ENCODE results near the gene ADCY9. TPM values are rescaled to one million over a fixed set of nuclear protein-coding genes. Genes with fewer than 3 reads are reported as not detected.
A peak's percentile ranks its signal among the peaks of the same experiment; 100 is the strongest.
"Not testable (repeated sequence)": the region's sequence is repeated elsewhere in the genome, so short reads cannot be mapped to it uniquely, and the experiment has no call there.

Gene ADCY9
- 4.7 TPM for polyA plus RNA-seq (2013, experiment 1 of 4)
- polyA plus RNA-seq (2013, experiment 2 of 4), result 3.0 TPM
- 3.1 TPM for polyA plus RNA-seq (2013, experiment 3 of 4)
- polyA plus RNA-seq (2013, experiment 4 of 4), result 3.8 TPM

- H3K27ac ChIP-seq (ENCODE audit: insufficient read depth, low read depth, low read length, poor library complexity, severe bottlenecking), result no peak within 1 kb of the TSS
- no peaks in the 10 kb centered on the region for H3K9me3 ChIP-seq (ENCODE audit: control insufficient read depth, low read length)
- H3K36me3 ChIP-seq (ENCODE audit: control insufficient read depth, insufficient read depth, low read length), result no peaks in the 10 kb centered on the region
- H3K27me3 ChIP-seq (ENCODE audit: control insufficient read depth, insufficient read depth, low read length, poor library complexity, severe bottlenecking), result peaks cover 39% of the 10 kb centered on the region
- H3K4me3 ChIP-seq (ENCODE audit: insufficient read depth, low read depth, low read length), result peak within 1 kb of the TSS; percentile 50
- no peaks in the 10 kb centered on the region for H3K4me1 ChIP-seq (ENCODE audit: control insufficient read depth, insufficient read depth, low read length)
- 4% methylated on average over 105 of the region's 105 CpGs for WGBS, 2 experiments
Observed at GRCh38 chr16:4116325-4117249, at the start of gene ADCY9. Gene ADCY9 (minus strand): TSS chr16:4116442. CDS start chr16:4115442, 1,000 bp downstream.

- Histone ChIP-seq H3K9me3 (ENCODE audit: control insufficient read depth, low read length) (no peaks in the 10 kb centered on the region), H3K4me3 (ENCODE audit: insufficient read depth, low read depth, low read length) (no peak overlapping the region), H3K27me3 (ENCODE audit: control insufficient read depth, insufficient read depth, low read length, poor library complexity, severe bottlenecking) (no peaks in the 10 kb centered on the region), H3K27ac (ENCODE audit: insufficient read depth, low read depth, low read length, poor library complexity, severe bottlenecking) (no peak overlapping the region), H3K4me1 (ENCODE audit: control insufficient read depth, insufficient read depth, low read length) (no peaks in the 10 kb centered on the region), H3K36me3 (ENCODE audit: control insufficient read depth, insufficient read depth, low read length) (no peaks in the 10 kb centered on the region)
- 90% methylated on average over 7 of the region's 7 CpGs for WGBS, 2 experiments
Observed at GRCh38 chr16:4160658-4161430, 44.6 kb upstream of the ADCY9 start.

- Histone ChIP-seq H3K4me1 (ENCODE audit: control insufficient read depth, insufficient read depth, low read length) (no peaks in the 10 kb centered on the region), H3K36me3 (ENCODE audit: control insufficient read depth, insufficient read depth, low read length) (no peaks in the 10 kb centered on the region), H3K4me3 (ENCODE audit: insufficient read depth, low read depth, low read length) (no peak overlapping the region), H3K27me3 (ENCODE audit: control insufficient read depth, insufficient read depth, low read length, poor library complexity, severe bottlenecking) (no peaks in the 10 kb centered on the region), H3K9me3 (ENCODE audit: control insufficient read depth, low read length) (no peaks in the 10 kb centered on the region), H3K27ac (ENCODE audit: insufficient read depth, low read depth, low read length, poor library complexity, severe bottlenecking) (no peak overlapping the region)
- WGBS, 2 experiments, result 91 to 92% methylated on average over 17 of the region's 17 CpGs
Observed at GRCh38 chr16:4159726-4160125, 43.5 kb upstream of the ADCY9 start.

GRCh38 chr16:4158143-4159093 lies 42.2 kb upstream of the ADCY9 start:
- WGBS, 2 experiments, result 89 to 91% methylated on average over 13 of the region's 13 CpGs

GRCh38 chr16:4157376-4157825 lies 41.2 kb upstream of the ADCY9 start:
- Histone ChIP-seq H3K27ac (ENCODE audit: insufficient read depth, low read depth, low read length, poor library complexity, severe bottlenecking) (no peak overlapping the region), H3K27me3 (ENCODE audit: control insufficient read depth, insufficient read depth, low read length, poor library complexity, severe bottlenecking) (no peaks in the 10 kb centered on the region), H3K36me3 (ENCODE audit: control insufficient read depth, insufficient read depth, low read length) (no peaks in the 10 kb centered on the region), H3K4me1 (ENCODE audit: control insufficient read depth, insufficient read depth, low read length) (no peaks in the 10 kb centered on the region), H3K9me3 (ENCODE audit: control insufficient read depth, low read length) (no peaks in the 10 kb centered on the region), H3K4me3 (ENCODE audit: insufficient read depth, low read depth, low read length) (no peak overlapping the region)
- WGBS, 2 experiments, result 90 to 96% methylated on average over 4 of the region's 4 CpGs

More at GRCh38 chr16:4158143-4159093, 42.2 kb upstream of the ADCY9 start:
- Histone ChIP-seq H3K27me3 (ENCODE audit: control insufficient read depth, insufficient read depth, low read length, poor library complexity, severe bottlenecking) (no peaks in the 10 kb centered on the region), H3K4me1 (ENCODE audit: control insufficient read depth, insufficient read depth, low read length) (no peaks in the 10 kb centered on the region), H3K9me3 (ENCODE audit: control insufficient read depth, low read length) (no peaks in the 10 kb centered on the region), H3K36me3 (ENCODE audit: control insufficient read depth, insufficient read depth, low read length) (no peaks in the 10 kb centered on the region), H3K27ac (ENCODE audit: insufficient read depth, low read depth, low read length, poor library complexity, severe bottlenecking) (no peak overlapping the region), H3K4me3 (ENCODE audit: insufficient read depth, low read depth, low read length) (no peak overlapping the region)

GRCh38 chr16:4156503-4156902 lies 40.3 kb upstream of the ADCY9 start:
- not testable (repeated sequence) for H3K27ac ChIP-seq (ENCODE audit: insufficient read depth, low read depth, low read length, poor library complexity, severe bottlenecking); H3K27me3 ChIP-seq (ENCODE audit: control insufficient read depth, insufficient read depth, low read length, poor library complexity, severe bottlenecking); H3K4me3 ChIP-seq (ENCODE audit: insufficient read depth, low read depth, low read length); H3K36me3 ChIP-seq (ENCODE audit: control insufficient read depth, insufficient read depth, low read length); H3K4me1 ChIP-seq (ENCODE audit: control insufficient read depth, insufficient read depth, low read length); H3K9me3 ChIP-seq (ENCODE audit: control insufficient read depth, low read length)
- 83 to 94% methylated on average over 2 of the region's 3 CpGs for WGBS, 2 experiments

- H3K4me3 ChIP-seq (ENCODE audit: insufficient read depth, low read depth, low read length); H3K36me3 ChIP-seq (ENCODE audit: control insufficient read depth, insufficient read depth, low read length); H3K27me3 ChIP-seq (ENCODE audit: control insufficient read depth, insufficient read depth, low read length, poor library complexity, severe bottlenecking); H3K9me3 ChIP-seq (ENCODE audit: control insufficient read depth, low read length); H3K27ac ChIP-seq (ENCODE audit: insufficient read depth, low read depth, low read length, poor library complexity, severe bottlenecking); H3K4me1 ChIP-seq (ENCODE audit: control insufficient read depth, insufficient read depth, low read length): not testable (repeated sequence)
- WGBS, 2 experiments, result 94 to 95% methylated on average over 13 of the region's 13 CpGs
Observed at GRCh38 chr16:4153364-4153763, 37.1 kb upstream of the ADCY9 start.

- H3K27me3 ChIP-seq (ENCODE audit: control insufficient read depth, insufficient read depth, low read length, poor library complexity, severe bottlenecking), result no peaks in the 10 kb centered on the region
- H3K36me3 ChIP-seq (ENCODE audit: control insufficient read depth, insufficient read depth, low read length), result no peaks in the 10 kb centered on the region
- no peak overlapping the region for H3K27ac ChIP-seq (ENCODE audit: insufficient read depth, low read depth, low read length, poor library complexity, severe bottlenecking)
- WGBS, 2 experiments, result 78 to 81% methylated on average over 5 of the region's 5 CpGs
- no peaks in the 10 kb centered on the region for H3K9me3 ChIP-seq (ENCODE audit: control insufficient read depth, low read length)
- no peak overlapping the region for H3K4me3 ChIP-seq (ENCODE audit: insufficient read depth, low read depth, low read length)
- H3K4me1 ChIP-seq (ENCODE audit: control insufficient read depth, insufficient read depth, low read length), result no peaks in the 10 kb centered on the region
Observed at GRCh38 chr16:4152267-4152666, 36.0 kb upstream of the ADCY9 start.

- no peaks in the 10 kb centered on the region for H3K4me1 ChIP-seq (ENCODE audit: control insufficient read depth, insufficient read depth, low read length)
- H3K4me3 ChIP-seq (ENCODE audit: insufficient read depth, low read depth, low read length), result no peak overlapping the region
- WGBS, 2 experiments, result 77 to 80% methylated on average over 10 of the region's 10 CpGs
- H3K36me3 ChIP-seq (ENCODE audit: control insufficient read depth, insufficient read depth, low read length), result no peaks in the 10 kb centered on the region
- no peak overlapping the region for H3K27ac ChIP-seq (ENCODE audit: insufficient read depth, low read depth, low read length, poor library complexity, severe bottlenecking)
- no peaks in the 10 kb centered on the region for H3K9me3 ChIP-seq (ENCODE audit: control insufficient read depth, low read length)
- H3K27me3 ChIP-seq (ENCODE audit: control insufficient read depth, insufficient read depth, low read length, poor library complexity, severe bottlenecking), result no peaks in the 10 kb centered on the region
Observed at GRCh38 chr16:4147236-4147635, 31.0 kb upstream of the ADCY9 start.
